Measurements from ENCODE around the gene EXOC2.

DNA sequence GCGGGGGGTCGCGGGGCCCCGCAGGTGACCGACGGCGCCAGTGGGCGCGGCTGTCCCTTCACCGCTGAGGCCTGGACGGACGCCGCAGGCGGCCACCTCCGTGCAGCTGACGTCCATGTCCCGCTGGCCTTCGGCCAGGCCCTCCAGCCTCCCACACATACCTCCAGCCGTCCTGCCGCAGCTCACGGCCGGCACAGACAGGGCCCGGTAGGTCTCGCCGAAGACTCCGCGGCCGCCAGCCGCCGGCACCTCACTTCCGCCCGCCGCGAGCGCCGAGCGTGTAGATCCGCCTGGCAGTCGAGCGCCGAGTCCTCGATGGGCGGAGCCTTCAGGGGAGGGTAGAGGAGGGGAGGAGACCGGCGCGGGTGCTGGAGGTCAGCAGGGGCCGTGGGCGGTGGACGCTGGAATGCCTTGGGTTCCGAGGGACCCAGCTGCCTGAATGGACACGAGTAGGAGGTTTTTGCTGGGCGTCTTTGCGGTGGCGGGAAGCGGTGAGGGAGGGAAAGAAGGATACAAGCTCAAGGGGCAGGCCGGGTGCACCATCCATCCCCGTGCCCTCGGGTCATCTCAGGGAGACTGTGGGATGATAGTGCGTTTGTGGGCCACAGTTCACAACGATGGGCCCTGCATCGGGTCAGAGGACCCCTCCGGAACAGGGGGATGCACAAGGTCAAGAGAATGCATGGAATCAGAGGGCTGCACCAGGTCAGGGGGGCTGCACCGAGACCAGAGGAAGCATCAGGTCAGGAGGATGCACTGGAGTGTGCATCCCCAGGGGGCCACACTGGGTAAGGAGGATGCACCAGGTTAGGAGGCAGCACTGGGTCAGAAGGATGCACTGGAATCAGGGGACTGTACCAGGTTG lies at the start of gene EXOC2:
- TF ChIP-seq EZH2 (IDR thresholded peaks at IDR 0.05) (no peak), POLR2AphosphoS5 (IDR thresholded peaks at IDR 0.05; ENCODE audit: borderline replicate concordance, low read depth, low read length) (peak; percentile 74)

Measured in SK-N-MC (cell line).